ENCODE data around the gene DLG2. TPM values are rescaled to one million over a fixed set of nuclear protein-coding genes. Genes with fewer than 3 reads are reported as not detected.
A peak's percentile ranks its signal among the peaks of the same experiment; 100 is the strongest.
"Not testable (repeated sequence)": the region's sequence is repeated elsewhere in the genome, so short reads cannot be mapped to it uniquely, and the experiment has no call there.

DLG2 gene
- total and polyA plus RNA-seq, 2 of the 8 experiments (the other 6 are each of a cell fraction or from before 2014, with no cell fraction given): 1.7 to 14.3 TPM

DNA sequence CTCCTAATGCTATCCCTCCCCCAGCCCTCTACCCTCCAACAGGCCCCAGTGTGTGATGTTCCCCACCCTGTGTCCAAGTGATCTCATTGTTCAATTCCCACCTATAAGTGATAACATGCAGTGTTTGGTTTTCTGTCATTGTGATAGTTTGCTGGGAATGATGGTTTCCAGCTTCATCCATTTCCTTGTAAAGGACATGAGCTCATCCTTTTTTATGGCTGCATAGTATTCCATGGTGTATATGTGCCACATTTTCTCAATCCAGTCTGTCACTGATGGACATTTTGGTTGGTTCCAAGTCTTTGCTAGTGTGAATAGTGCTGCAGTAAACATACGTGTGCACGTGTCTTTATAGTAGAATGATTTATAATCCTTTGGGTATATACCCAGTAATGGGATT, 277.6 kb downstream of the DLG2 start:
- H3K27me3 ChIP-seq (replicated peaks in 1 of 4; ENCODE audit: control insufficient read depth in 3 of 4, extremely low read depth in 1 of 4, insufficient read depth in 3 of 4, low read length in 3 of 4); H3K9me3 ChIP-seq (ENCODE audit: insufficient read depth in 2 of 2, low read depth in 1 of 2, low read length in 1 of 2); H4K20me1 ChIP-seq (replicated peaks in 1 of 2; ENCODE audit: control insufficient read depth in 1 of 2, insufficient read depth in 2 of 2, low read length in 2 of 2); H3K9ac ChIP-seq (replicated peaks in 1 of 4; ENCODE audit: extremely low read depth in 1 of 4, low read depth in 3 of 4, low read length in 3 of 4); H2BK20ac ChIP-seq (ENCODE audit: low read length); H3K4me2 ChIP-seq (ENCODE audit: insufficient read depth in 1 of 2, low read depth in 2 of 2, low read length in 2 of 2); H4K8ac ChIP-seq (ENCODE audit: extremely low read depth, insufficient read depth, low read length); DNase-seq (ENCODE audit: low read depth in 1 of 2, low spot score in 2 of 2); H3K36me3 ChIP-seq (ENCODE audit: control insufficient read depth in 2 of 4, insufficient read depth in 4 of 4, low read length in 3 of 4); H3K4ac ChIP-seq (replicated peaks; ENCODE audit: insufficient read length, low read depth, low read length); H2BK5ac ChIP-seq (ENCODE audit: low read depth, low read length); H3K56ac ChIP-seq (replicated peaks; ENCODE audit: insufficient read length, low read depth, low read length); H2AK5ac ChIP-seq (ENCODE audit: low read depth, low read length); FAIRE-seq; H3K18ac ChIP-seq (ENCODE audit: extremely low read depth, low read length); H3K4me3 ChIP-seq (ENCODE audit: extremely low read depth in 1 of 4, insufficient read depth in 2 of 4, low read depth in 3 of 4, low read length in 4 of 4); H3K27ac ChIP-seq (ENCODE audit: low read depth, low read length); H3K14ac ChIP-seq (ENCODE audit: insufficient read length); POLR2A ChIA-PET (ENCODE audit: partially characterized antibody); H2BK12ac ChIP-seq (ENCODE audit: low read depth, low read length); H3K79me2 ChIP-seq (ENCODE audit: control insufficient read depth in 1 of 2, insufficient read depth in 2 of 2, low read length in 2 of 2); H2BK120ac ChIP-seq (replicated peaks; ENCODE audit: low read depth, low read length); H2AFZ ChIP-seq (ENCODE audit: low read length); H3K23ac ChIP-seq (ENCODE audit: insufficient read length); H4K5ac ChIP-seq (ENCODE audit: insufficient read length, low read depth, low read length); CTCF ChIA-PET (ENCODE audit: partially characterized antibody); H3K79me1 ChIP-seq (ENCODE audit: low read depth, low read length); H2BK15ac ChIP-seq (ENCODE audit: low read length); H4K91ac ChIP-seq (replicated peaks; ENCODE audit: insufficient read length, low read length); H3K23me2 ChIP-seq (ENCODE audit: low read depth, low read length): not testable (repeated sequence)
- peaks cover 0 to 16% (median 4%) of the 10 kb centered on the region in 4 experiments; a peak in 4 of 7 replicates for H3K4me1 ChIP-seq (replicated peaks in 1 of 4; ENCODE audit: control insufficient read depth in 3 of 4, insufficient read depth in 4 of 4, low read length in 3 of 4)
- WGBS, 2 experiments (ENCODE audit: extremely low coverage in 1 of 2, insufficient coverage in 1 of 2, insufficient read length in 1 of 2, insufficient replicate concordance in 2 of 2, low coverage in 1 of 2, low lambda C conversion rate in 2 of 2, missing lambda C conversion rate in 1 of 2): 87% methylated on average over 2 of the region's 2 CpGs; no CpG with 5 or more reads in 1 of the 2 experiments
- peak; percentile 82; the same call in 1 of the 2 replicates for TF ChIP-seq KDM1A (IDR thresholded peaks at IDR 0.05; ENCODE audit: borderline replicate concordance, low read length)
